Pulmonary artery endothelial cell (primary cell): Measurements from ENCODE around the gene VAT1L. TPM values are rescaled to one million over a fixed set of nuclear protein-coding genes. Genes with fewer than 3 reads are reported as not detected.

Experiments used
- DNase-seq: peaks from one replicate; pipeline ENCODE4 v3.0.0-alpha.2; 2011; ENCODE audit warnings: low read depth, low spot score
- total RNA-seq: library from RNA; depleted of rRNA; stranded (reverse); fragments of >200 nt; gene quantifications from 2 replicates; pipeline ENCODE4 v1.2.3, GENCODE V29; 2014

The VAT1L gene
- total RNA-seq: 1.1 and 2.0 TPM in 2 replicates

GRCh38 chr16:77788181-77789084 is at the start of gene VAT1L:
Gene VAT1L (plus strand): TSS chr16:77788564. CDS start chr16:77788683, 119 bp downstream.
- no peak for DNase-seq

- no peak for DNase-seq
These were observed 49.4 kb upstream of the VAT1L start for GRCh38 chr16:77738706-77739558.

- DNase-seq: no peak
These were observed 48.8 kb upstream of the VAT1L start for GRCh38 chr16:77739559-77739892.

- DNase-seq: no peak
These were observed 44.2 kb upstream of the VAT1L start for GRCh38 chr16:77744141-77744540.

- no peak for DNase-seq
These were observed 42.4 kb upstream of the VAT1L start for GRCh38 chr16:77745972-77746371.

- no peak for DNase-seq
These were observed 39.9 kb upstream of the VAT1L start for GRCh38 chr16:77748421-77749005.

GRCh38 chr16:77749415-77749814 is 38.9 kb upstream of the VAT1L start:
- no peak for DNase-seq

GRCh38 chr16:77758046-77758445 is 30.3 kb upstream of the VAT1L start:
- DNase-seq: no peak

GRCh38 chr16:77758508-77758907 is 29.9 kb upstream of the VAT1L start:
- DNase-seq: no peak

GRCh38 chr16:77759201-77759600 is 29.2 kb upstream of the VAT1L start:
- DNase-seq: no peak

- DNase-seq: no peak
These were observed 28.5 kb upstream of the VAT1L start for GRCh38 chr16:77759821-77760220.

GRCh38 chr16:77760800-77761199 is 27.6 kb upstream of the VAT1L start:
- DNase-seq: no peak

GRCh38 chr16:77761204-77761603 is 27.2 kb upstream of the VAT1L start:
- DNase-seq: no peak

- DNase-seq: no peak
These were observed 26.1 kb upstream of the VAT1L start for GRCh38 chr16:77762262-77762661.

GRCh38 chr16:77763994-77764393 is 24.4 kb upstream of the VAT1L start:
- no peak for DNase-seq

GRCh38 chr16:77767211-77767610 is 21.2 kb upstream of the VAT1L start:
- no peak for DNase-seq

GRCh38 chr16:77767826-77768225 is 20.5 kb upstream of the VAT1L start:
- no peak for DNase-seq

GRCh38 chr16:77775911-77776909 is 12.2 kb upstream of the VAT1L start:
- no peak for DNase-seq

GRCh38 chr16:77777745-77778144 is 10.6 kb upstream of the VAT1L start:
- DNase-seq: no peak

GRCh38 chr16:77780378-77780837 is 8.0 kb upstream of the VAT1L start:
- DNase-seq: peak; percentile 46

GRCh38 chr16:77781091-77781490 is 7.3 kb upstream of the VAT1L start:
- DNase-seq: no peak
